GM23338 (cell line): ENCODE data around the gene PAX3.
A peak's percentile ranks its signal among the peaks of the same experiment; 100 is the strongest.

Experiments used
- CREB1 ChIP-seq: fragments of 250-450 bp; sonication (Bioruptor Pico); IDR thresholded peaks from 2 replicates; pipeline ENCODE4 v1.5.0; 2020; ENCODE audit warnings: low read depth, mild to moderate bottlenecking, moderate library complexity
- CTCF ChIP-seq, 2 experiments: fragments of 200-600 bp in 1 of 2; sonication (generic) in 1 of 2; conservative IDR thresholded peaks; 2 replicates each; pipeline versions ENCODE4 v1.5.1 to v1.6.1; 2016 to 2017; ENCODE audit warnings: antibody characterized with exemption in 2 of 2, low read depth in 2 of 2, mild to moderate bottlenecking in 2 of 2, moderate library complexity in 1 of 2
- EZH2 ChIP-seq: fragments of 200-600 bp; sonication (generic); IDR thresholded peaks from one replicate; pipeline ENCODE4 v1.8.0; 2017; ENCODE audit warnings: antibody characterized with exemption, mild to moderate bottlenecking, low read depth; ENCODE audit not compliant: unreplicated experiment
- EZH2phosphoT487 ChIP-seq: fragments of 200-600 bp; sonication (generic); IDR thresholded peaks from one replicate; pipeline ENCODE4 v1.8.1; 2018; ENCODE audit warnings: antibody characterized with exemption; ENCODE audit not compliant: unreplicated experiment
- JUNB ChIP-seq: IDR thresholded peaks from one replicate; pipeline ENCODE4 v1.6.1; 2016; ENCODE audit warnings: antibody characterized with exemption; ENCODE audit not compliant: unreplicated experiment
- NANOG ChIP-seq: IDR thresholded peaks from 2 replicates; pipeline ENCODE4 v1.6.1; 2016; ENCODE audit warnings: antibody characterized with exemption, borderline replicate concordance
- POLR2AphosphoS5 ChIP-seq: IDR thresholded peaks from 2 replicates; pipeline ENCODE4 v1.6.1; 2016; ENCODE audit warnings: antibody characterized with exemption, low read depth
- ZNF114 ChIP-seq: fragments of 250-450 bp; sonication (Bioruptor Pico); IDR thresholded peaks from 2 replicates; pipeline ENCODE4 v1.5.0; 2020; ENCODE audit warnings: mild to moderate bottlenecking, moderate library complexity
- ZNF331 ChIP-seq: fragments of 250-450 bp; sonication (Bioruptor Pico); IDR thresholded peaks from 2 replicates; pipeline ENCODE4 v1.5.0; 2020; ENCODE audit warnings: low read depth, mild to moderate bottlenecking, moderate library complexity
- TF ChIP-seq, protein P1 (sequence below): IDR thresholded peaks from one replicate; pipeline ENCODE4 v1.6.1; 2018; ENCODE audit warnings: antibody characterized with exemption; ENCODE audit not compliant: unreplicated experiment
- TF ChIP-seq, protein P2 (sequence below): IDR thresholded peaks from 2 replicates; pipeline ENCODE4 v1.6.1; 2016; ENCODE audit warnings: antibody characterized with exemption

GRCh38 chr2:222315443-222316121 is 16.8 kb upstream of the PAX3 start:
- no peak for TF ChIP-seq POLR2AphosphoS5
- no peak for TF ChIP-seq EZH2
- TF ChIP-seq CTCF (conservative IDR thresholded peaks at IDR 0.05; ENCODE audit: low read depth in 2 of 2), result peak; percentile 59 to 69
- TF ChIP-seq, protein P1, sequence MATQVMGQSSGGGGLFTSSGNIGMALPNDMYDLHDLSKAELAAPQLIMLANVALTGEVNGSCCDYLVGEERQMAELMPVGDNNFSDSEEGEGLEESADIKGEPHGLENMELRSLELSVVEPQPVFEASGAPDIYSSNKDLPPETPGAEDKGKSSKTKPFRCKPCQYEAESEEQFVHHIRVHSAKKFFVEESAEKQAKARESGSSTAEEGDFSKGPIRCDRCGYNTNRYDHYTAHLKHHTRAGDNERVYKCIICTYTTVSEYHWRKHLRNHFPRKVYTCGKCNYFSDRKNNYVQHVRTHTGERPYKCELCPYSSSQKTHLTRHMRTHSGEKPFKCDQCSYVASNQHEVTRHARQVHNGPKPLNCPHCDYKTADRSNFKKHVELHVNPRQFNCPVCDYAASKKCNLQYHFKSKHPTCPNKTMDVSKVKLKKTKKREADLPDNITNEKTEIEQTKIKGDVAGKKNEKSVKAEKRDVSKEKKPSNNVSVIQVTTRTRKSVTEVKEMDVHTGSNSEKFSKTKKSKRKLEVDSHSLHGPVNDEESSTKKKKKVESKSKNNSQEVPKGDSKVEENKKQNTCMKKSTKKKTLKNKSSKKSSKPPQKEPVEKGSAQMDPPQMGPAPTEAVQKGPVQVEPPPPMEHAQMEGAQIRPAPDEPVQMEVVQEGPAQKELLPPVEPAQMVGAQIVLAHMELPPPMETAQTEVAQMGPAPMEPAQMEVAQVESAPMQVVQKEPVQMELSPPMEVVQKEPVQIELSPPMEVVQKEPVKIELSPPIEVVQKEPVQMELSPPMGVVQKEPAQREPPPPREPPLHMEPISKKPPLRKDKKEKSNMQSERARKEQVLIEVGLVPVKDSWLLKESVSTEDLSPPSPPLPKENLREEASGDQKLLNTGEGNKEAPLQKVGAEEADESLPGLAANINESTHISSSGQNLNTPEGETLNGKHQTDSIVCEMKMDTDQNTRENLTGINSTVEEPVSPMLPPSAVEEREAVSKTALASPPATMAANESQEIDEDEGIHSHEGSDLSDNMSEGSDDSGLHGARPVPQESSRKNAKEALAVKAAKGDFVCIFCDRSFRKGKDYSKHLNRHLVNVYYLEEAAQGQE, result no peak
- no peak for TF ChIP-seq EZH2phosphoT487
- TF ChIP-seq ZNF331, result no peak
- no peak for TF ChIP-seq CREB1 (CRISPR knock-in tag)
- TF ChIP-seq NANOG, result no peak
- TF ChIP-seq, protein P2, sequence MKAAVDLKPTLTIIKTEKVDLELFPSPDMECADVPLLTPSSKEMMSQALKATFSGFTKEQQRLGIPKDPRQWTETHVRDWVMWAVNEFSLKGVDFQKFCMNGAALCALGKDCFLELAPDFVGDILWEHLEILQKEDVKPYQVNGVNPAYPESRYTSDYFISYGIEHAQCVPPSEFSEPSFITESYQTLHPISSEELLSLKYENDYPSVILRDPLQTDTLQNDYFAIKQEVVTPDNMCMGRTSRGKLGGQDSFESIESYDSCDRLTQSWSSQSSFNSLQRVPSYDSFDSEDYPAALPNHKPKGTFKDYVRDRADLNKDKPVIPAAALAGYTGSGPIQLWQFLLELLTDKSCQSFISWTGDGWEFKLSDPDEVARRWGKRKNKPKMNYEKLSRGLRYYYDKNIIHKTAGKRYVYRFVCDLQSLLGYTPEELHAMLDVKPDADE, result no peak
- no peak for TF ChIP-seq JUNB
- TF ChIP-seq ZNF114 (CRISPR knock-in tag), result no peak
